Motor neuron (in vitro differentiated cells): Measurements from ENCODE around the gene WWOX. TPM values are rescaled to one million over a fixed set of nuclear protein-coding genes. Genes with fewer than 3 reads are reported as not detected.

Experiments used
- ATAC-seq, 8 experiments: fragments of 200-7000 bp; cut with Tn5 transposase; replicated peaks in 6 of 8; 2 replicates each; pipeline ENCODE4 v1.8.0; 2021; ENCODE audit warnings: mild to moderate bottlenecking in 8 of 8, moderate library complexity in 8 of 8
- H3K27ac ChIP-seq, 2 donors: fragments of 250-450 bp; sonication (Bioruptor Pico); 2 replicates each; pipeline ENCODE4 v1.9.0; 2021; ENCODE audit warnings: antibody characterized with exemption in 2 of 2, mild to moderate bottlenecking in 2 of 2, moderate library complexity in 1 of 2
- H3K4me1 ChIP-seq, 2 donors: fragments of 250-450 bp; sonication (Bioruptor Pico); replicated peaks in 1 of 2; 2 replicates each; pipeline ENCODE4 v1.6.1; 2021; ENCODE audit warnings: antibody characterized with exemption in 2 of 2, mild to moderate bottlenecking in 2 of 2, moderate library complexity in 1 of 2
- H3K4me3 ChIP-seq, 5 donors: fragments of 250-450 bp; sonication (Bioruptor Pico); 2 replicates each; pipeline ENCODE4 v1.9.0; 2021; ENCODE audit warnings: antibody characterized with exemption in 5 of 5, mild to moderate bottlenecking in 5 of 5, moderate library complexity in 4 of 5
- WGBS, 10 experiments: fragments of 450-650 bp; shearing (Covaris generic); methylation state at CpG; one replicate each; pipeline ENCODE4 v1.0.0; 2022; 5-methylcytosine and 5-hydroxymethylcytosine counted together
- in situ Hi-C, 9 experiments: fragments of 400-800 bp; cut with MboI; loops; one replicate each; pipeline ENCODE4 v1.15.0; 2021; ENCODE audit warnings: low sequenced_read_pairs in 9 of 9, low pct_unique_long_range_greater_than_20kb in 2 of 9; ENCODE audit not compliant: unreplicated experiment in 9 of 9
- total RNA-seq, 8 experiments: library from RNA; unstranded; fragments of 300-600 nt; gene quantifications; 2 replicates each; pipeline versions ENCODE4 v1.2.3 to v1.2.4, GENCODE V29; 2022

Gene WWOX
- total RNA-seq, 8 experiments from 2014 or later, result 10.3 to 27.8 (median 12.3) TPM

DNA sequence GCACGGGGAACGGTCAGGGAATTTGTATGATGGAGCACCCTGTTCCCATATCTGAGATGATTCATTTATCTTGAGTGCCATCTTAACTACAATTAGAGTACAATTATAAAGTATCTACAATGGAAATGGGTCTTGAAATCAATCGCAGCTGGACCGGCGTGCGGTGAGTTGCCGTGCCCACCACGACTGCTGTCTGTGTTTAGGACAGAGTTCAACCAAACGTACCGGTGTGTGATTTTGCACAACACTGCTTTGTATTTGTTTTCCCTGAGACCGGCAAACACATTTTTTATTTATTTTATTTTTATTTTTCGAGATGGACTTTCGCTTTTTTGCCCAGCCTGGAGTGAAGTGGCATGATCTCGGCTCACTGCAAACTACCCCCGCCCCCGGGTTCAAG lies 457.0 kb downstream of the WWOX start:
- Histone ChIP-seq H3K27ac (no peak overlapping the region), H3K4me1 (peaks cover 23% of the 10 kb centered on the region in 2 donors), H3K4me3 (no peak overlapping the region)
- in situ Hi-C loops, result no loop called here
- no peak for ATAC-seq
- 68 to 100% (median 93%) methylated on average over 2 to 15 of the region's 16 CpGs; no CpG with 5 or more reads in 1 of the 10 experiments for WGBS, 10 experiments

- Histone ChIP-seq H3K4me1 (peaks cover 24 to 26% of the 10 kb centered on the region in 2 donors), H3K4me3 (no peak overlapping the region), H3K27ac (no peak overlapping the region)
- ATAC-seq, result no peak
- in situ Hi-C loops, result no loop called here
- WGBS, 10 experiments, result 0 to 100% (median 60%) methylated on average over 1 of the region's 1 CpG; no CpG with 5 or more reads in 5 of the 10 experiments
These were observed 461.5 kb downstream of the WWOX start for GRCh38 chr16:78560997-78561396.

DNA sequence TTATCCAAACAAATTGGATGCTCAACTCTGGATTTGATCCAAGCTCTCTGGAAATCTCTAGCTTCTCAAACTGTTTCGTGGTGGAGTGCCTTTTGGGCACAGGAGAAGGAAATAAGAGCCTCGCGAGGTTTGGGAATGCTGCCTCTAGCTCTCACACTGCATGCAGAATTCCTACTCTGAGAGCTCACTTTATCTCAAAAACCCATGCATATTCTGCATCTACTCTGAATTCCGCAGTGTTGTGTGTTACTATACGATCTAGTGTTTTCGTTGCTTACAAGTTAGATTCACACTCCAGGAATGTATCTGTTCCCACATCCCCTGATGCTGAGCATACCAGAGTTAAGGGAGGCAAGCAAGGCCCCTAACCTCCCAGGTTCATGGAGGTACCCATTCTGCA lies 462.7 kb downstream of the WWOX start:
- Histone ChIP-seq H3K4me1 (peaks cover 20 to 29% of the 10 kb centered on the region in 2 donors), H3K27ac (no peak overlapping the region), H3K4me3 (no peak overlapping the region)
- in situ Hi-C loops, result no loop called here
- WGBS, 10 experiments, result 0 to 100% (median 70%) methylated on average over 1 to 5 of the region's 6 CpGs; no CpG with 5 or more reads in 2 of the 10 experiments
- ATAC-seq, result peak in 1 of 8 experiments; percentile 52

DNA sequence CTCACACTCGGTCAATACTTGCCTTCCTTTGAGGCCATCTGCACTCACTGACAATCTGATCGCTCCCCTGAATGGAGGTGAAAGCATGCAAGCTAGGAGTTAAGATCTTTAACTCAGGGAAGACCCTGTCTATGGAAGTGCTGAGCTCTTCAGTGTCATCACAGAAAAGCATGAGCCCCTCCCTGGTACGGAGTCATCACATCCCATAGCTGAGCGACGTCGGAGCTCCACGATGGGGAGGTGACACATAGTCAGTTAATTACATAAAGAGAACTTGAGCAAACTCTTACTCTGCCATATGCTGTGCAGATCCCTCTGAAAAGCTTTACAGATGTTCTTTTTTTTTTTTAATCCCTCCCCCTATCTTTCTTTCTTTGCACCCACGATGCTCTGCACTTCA lies 463.2 kb downstream of the WWOX start:
- H3K27ac ChIP-seq, result no peak overlapping the region
- peak in 6 of 8 experiments; percentile 38 to 85 (median 63) for ATAC-seq
- WGBS, 10 experiments, result 0 to 90% (median 73%) methylated on average over 1 to 8 of the region's 8 CpGs; no CpG with 5 or more reads in 2 of the 10 experiments
- peaks cover 23 to 33% of the 10 kb centered on the region in 2 donors for H3K4me1 ChIP-seq
- in situ Hi-C loops, result no loop called here
- H3K4me3 ChIP-seq, result no peak overlapping the region

DNA sequence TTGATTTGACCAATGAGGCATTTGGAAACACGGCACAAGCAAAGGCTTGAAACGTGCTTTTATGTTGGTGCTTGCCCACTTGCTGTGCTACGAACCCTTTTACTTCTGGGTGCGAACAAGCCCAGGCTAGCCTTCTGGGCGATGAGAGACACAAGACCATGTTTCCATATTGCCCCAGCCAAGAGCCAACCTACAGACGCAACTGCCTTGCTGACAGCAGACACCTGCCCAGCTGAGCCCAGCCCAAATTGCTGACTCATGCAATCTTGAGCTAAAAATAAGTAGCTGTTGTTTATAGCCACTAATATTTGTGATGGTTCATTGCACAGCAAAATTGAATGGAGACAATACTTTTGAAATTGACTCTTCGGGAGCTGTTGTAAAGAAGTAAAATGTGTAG lies 464.5 kb downstream of the WWOX start:
- Histone ChIP-seq H3K27ac (no peak overlapping the region), H3K4me3 (no peak overlapping the region), H3K4me1 (peaks cover 29 to 37% of the 10 kb centered on the region in 2 donors)
- peak in 6 of 8 experiments; percentile 18 to 64 (median 60) for ATAC-seq
- WGBS, 10 experiments, result 19 to 100% (median 82%) methylated on average over 1 to 7 of the region's 7 CpGs; no CpG with 5 or more reads in 1 of the 10 experiments
- in situ Hi-C loops, result no loop called here

DNA sequence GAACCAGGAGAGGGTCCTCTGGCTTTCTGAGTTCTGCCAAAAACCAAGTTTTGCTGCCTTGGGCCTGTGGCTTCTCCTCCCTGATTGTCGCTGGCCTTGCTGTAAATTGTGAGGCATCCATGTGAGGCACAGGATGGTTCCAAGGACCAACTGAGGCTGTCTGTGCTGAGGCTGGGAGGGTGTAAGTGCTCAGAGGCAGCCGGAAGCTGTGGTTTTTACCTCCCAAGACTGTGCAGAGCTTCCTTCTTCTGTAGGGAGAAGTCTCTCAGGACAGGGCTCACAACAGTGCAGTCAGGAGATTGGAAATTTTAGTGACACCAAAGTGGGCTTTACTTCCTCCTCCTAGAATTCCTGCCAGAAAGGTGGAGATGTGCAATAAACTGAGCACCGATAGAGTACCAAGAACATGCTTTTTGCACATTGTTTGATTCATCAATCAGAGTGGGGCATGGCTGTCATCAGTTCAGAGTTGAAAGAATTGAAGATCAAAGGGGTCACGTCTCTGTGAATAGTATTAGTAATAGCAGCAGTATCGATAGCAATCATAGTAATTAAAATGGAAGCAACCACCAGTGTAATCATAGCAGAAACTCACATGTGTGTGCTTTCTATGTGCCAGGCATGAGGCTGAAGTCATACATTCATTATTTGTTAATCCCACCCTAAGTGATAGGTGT lies 467.1 kb downstream of the WWOX start:
- Histone ChIP-seq H3K27ac (no peak overlapping the region), H3K4me1 (peaks cover 22 to 32% of the 10 kb centered on the region in 2 donors), H3K4me3 (no peak overlapping the region)
- WGBS, 10 experiments, result 50 to 100% (median 81%) methylated on average over 1 to 5 of the region's 5 CpGs; no CpG with 5 or more reads in 2 of the 10 experiments
- in situ Hi-C loops, result no loop called here
- no peak for ATAC-seq

DNA sequence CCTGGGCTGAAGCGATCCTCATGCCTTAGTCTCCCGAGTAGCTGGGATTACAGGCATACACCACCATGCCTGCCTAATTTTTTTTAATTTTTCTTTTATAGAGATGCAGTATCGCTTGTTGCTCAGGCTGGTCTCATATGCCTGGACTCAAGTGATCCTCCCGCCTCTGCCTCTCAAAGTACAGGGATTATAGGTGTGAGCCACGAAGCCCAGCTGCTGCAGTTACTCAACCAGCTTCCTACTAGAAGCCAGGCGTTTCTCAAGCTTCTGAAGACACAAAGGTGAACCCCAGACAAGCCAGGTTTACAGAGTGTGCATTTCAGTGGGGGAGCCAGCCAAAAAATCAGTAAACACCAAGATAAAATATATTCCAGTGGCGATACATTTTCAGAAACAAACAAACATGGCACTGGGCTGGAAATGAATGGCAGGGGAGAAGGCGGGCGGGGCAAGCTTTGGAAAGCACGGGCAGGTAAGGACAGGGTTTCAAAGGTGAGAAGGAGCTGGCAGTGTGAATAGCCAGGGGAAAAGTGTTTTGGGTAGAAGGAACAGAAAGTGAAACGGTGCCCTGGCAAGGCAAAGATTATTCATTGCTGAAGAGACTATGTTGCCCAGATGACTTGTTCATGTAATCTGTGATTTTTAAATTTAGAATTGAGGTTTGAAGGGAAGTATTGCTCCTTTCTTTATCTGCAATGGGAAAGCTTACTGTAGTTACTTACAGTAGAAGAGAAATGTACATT lies 471.1 kb downstream of the WWOX start:
- H3K4me3 ChIP-seq, result no peak overlapping the region
- peaks cover 9 to 17% of the 10 kb centered on the region in 2 donors for H3K4me1 ChIP-seq
- WGBS, 10 experiments, result 20 to 98% (median 88%) methylated on average over 1 to 9 of the region's 11 CpGs
- no peak overlapping the region for H3K27ac ChIP-seq
- in situ Hi-C loops, result no loop called here
- no peak for ATAC-seq

GRCh38 chr16:78571434-78571833 lies 472.0 kb downstream of the WWOX start:
- 34 to 100% (median 95%) methylated on average over 2 to 8 of the region's 8 CpGs; no CpG with 5 or more reads in 3 of the 10 experiments for WGBS, 10 experiments
- H3K27ac ChIP-seq, result no peak overlapping the region
- in situ Hi-C loops, result no loop called here
- no peak for ATAC-seq
- H3K4me3 ChIP-seq, result no peak overlapping the region
- H3K4me1 ChIP-seq, result peaks cover 9 to 15% of the 10 kb centered on the region in 2 donors

DNA sequence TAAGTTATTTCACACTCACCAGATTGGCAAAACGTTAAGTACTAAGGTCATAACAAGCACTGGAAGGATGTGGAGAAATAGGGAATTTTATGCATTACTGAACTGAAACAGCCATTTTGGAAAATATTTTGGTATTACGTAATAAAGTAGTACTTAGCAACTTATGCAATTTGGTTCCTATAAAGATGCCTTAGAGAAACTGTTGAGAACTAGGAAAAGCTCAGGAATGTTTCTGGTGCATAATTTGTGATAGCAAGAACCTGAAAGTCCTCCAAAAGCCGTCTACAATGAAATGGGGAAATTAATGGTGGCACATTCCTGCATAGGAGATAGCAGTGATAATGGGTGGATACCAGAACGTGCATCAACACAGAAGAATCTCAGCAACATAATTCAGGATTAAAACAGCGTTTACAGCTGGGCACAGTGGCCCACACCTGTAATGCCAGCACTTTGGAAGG lies 472.5 kb downstream of the WWOX start:
- WGBS, 10 experiments, result 0 to 100% (median 90%) methylated on average over 1 to 5 of the region's 5 CpGs
- peaks cover 9 to 10% of the 10 kb centered on the region in 2 donors for H3K4me1 ChIP-seq
- peak in 3 of 8 experiments; percentile 40 to 83 (median 41) for ATAC-seq
- in situ Hi-C loops, result no loop called here
- no peak overlapping the region for H3K4me3 ChIP-seq
- H3K27ac ChIP-seq, result no peak overlapping the region

GRCh38 chr16:78574571-78574970 lies 475.1 kb downstream of the WWOX start:
- Histone ChIP-seq H3K4me3 (no peak overlapping the region), H3K4me1 (peaks cover 0 to 3% of the 10 kb centered on the region in 2 donors), H3K27ac (no peak overlapping the region)
- in situ Hi-C loops, result no loop called here
- no peak for ATAC-seq
- WGBS, 10 experiments, result 25 to 100% (median 58%) methylated on average over 1 to 2 of the region's 2 CpGs; no CpG with 5 or more reads in 6 of the 10 experiments

- no peak overlapping the region for H3K4me3 ChIP-seq
- in situ Hi-C loops, result no loop called here
- ATAC-seq, result peak in 1 of 8 experiments; percentile 24
- peaks cover 3 to 5% of the 10 kb centered on the region in 2 donors for H3K4me1 ChIP-seq
- H3K27ac ChIP-seq, result no peak overlapping the region
These were observed 477.5 kb downstream of the WWOX start for GRCh38 chr16:78576941-78577340.

DNA sequence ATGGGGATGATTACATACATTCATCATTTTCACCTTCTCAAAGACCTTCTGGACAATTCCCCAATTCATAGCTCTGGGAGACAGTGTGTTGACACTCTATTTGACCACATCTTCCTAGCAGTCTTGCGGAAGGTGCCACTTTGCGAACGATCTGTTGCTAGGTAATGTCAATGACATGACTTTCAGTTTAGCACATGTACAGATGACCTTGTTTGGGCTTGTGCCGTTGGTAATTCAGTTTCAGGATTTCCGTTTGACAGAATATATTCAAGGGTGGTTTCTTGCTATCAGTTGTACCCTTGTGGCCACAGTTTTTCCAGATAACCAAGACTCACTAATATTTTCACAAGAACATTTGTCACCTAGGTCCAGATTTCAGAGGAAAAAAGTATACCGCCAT lies 478.2 kb downstream of the WWOX start:
- ATAC-seq, result peak in 1 of 8 experiments; percentile 66
- in situ Hi-C loops, result no loop called here
- no peak overlapping the region for H3K27ac ChIP-seq
- peaks cover 3 to 5% of the 10 kb centered on the region in 2 donors for H3K4me1 ChIP-seq
- no peak overlapping the region for H3K4me3 ChIP-seq
- 53 to 92% (median 81%) methylated on average over 1 to 5 of the region's 6 CpGs for WGBS, 10 experiments

DNA sequence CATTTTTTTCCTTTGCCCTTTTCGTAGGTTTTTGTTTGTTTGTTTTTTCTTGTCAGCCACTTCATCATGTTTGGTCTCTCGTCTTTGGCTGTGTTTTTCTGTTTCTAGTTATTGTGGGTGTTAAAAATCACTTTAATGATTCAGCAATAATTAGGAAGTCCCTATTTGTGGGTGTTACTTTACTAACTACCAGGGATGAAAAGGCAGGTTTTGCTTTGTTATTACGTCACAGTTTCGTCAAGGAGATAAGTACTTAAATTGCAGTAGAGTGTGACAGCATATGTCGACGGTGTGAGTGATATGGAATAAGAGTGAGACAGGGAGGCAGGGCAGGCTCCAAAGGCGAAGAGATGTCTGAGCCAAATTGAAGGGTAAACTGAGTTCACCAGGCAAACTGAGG lies 479.6 kb downstream of the WWOX start:
- Histone ChIP-seq H3K27ac (no peak overlapping the region), H3K4me3 (no peak overlapping the region), H3K4me1 (peaks cover 3 to 5% of the 10 kb centered on the region in 2 donors)
- 41 to 96% (median 83%) methylated on average over 3 to 7 of the region's 7 CpGs for WGBS, 10 experiments
- in situ Hi-C loops, result no loop called here
- no peak for ATAC-seq
